Measurements from ENCODE around the gene SHMT1.

- TF ChIP-seq CTCF (IDR thresholded peaks at IDR 0.05) (no peak), POLR2A (IDR thresholded peaks at IDR 0.05) (no peak), EP300 (IDR thresholded peaks at IDR 0.05) (no peak)
Measured at GRCh38 chr17:18326039-18326438, 37.3 kb downstream of the SHMT1 start.
